ENCODE results near the gene AMPD3. TPM values are rescaled to one million over a fixed set of nuclear protein-coding genes. Genes with fewer than 3 reads are reported as not detected.

Gene AMPD3
- polyA plus RNA-seq, 1 donor from 2014 or later = not detected

GRCh38 chr11:10485646-10486045 is 30.6 kb downstream of the AMPD3 start:
- no peaks in the 10 kb centered on the region for H4K20me1 ChIP-seq (ENCODE audit: insufficient read depth)
- TF ChIP-seq EZH2 (IDR thresholded peaks at IDR 0.05; ENCODE audit: borderline replicate concordance, insufficient read depth, low read length, poor library complexity, severe bottlenecking) (no peak), SMC3 (conservative IDR thresholded peaks at IDR 0.05; ENCODE audit: poor library complexity) (no peak), MXI1 (conservative IDR thresholded peaks at IDR 0.05; ENCODE audit: poor library complexity, severe bottlenecking) (no peak), REST (IDR thresholded peaks at IDR 0.05; ENCODE audit: borderline replicate concordance) (no peak)
- H3K9me2 ChIP-seq (ENCODE audit: insufficient read depth, low read length) = no peaks in the 10 kb centered on the region
- no peak overlapping the region for H2AFZ ChIP-seq (ENCODE audit: low read depth, low read length)
- no peak overlapping the region for H3K9ac ChIP-seq (ENCODE audit: low read length)
- no peaks in the 10 kb centered on the region for H3K36me3 ChIP-seq (ENCODE audit: insufficient read depth, low read length)
- no peaks in the 10 kb centered on the region for H3K27me3 ChIP-seq (ENCODE audit: insufficient read depth, low read depth, low read length)
- no peak overlapping the region for H3K4me3 ChIP-seq (ENCODE audit: low read length)
- H3K4me2 ChIP-seq (ENCODE audit: low read length) = no peak overlapping the region
- H3K79me2 ChIP-seq (replicated peaks; ENCODE audit: insufficient read depth, low read length) = no peaks in the 10 kb centered on the region
- H3K27ac ChIP-seq (ENCODE audit: low read length) = no peak overlapping the region
- H3K9me3 ChIP-seq (ENCODE audit: low read length) = no peaks in the 10 kb centered on the region
- H3F3A ChIP-seq (ENCODE audit: insufficient read depth, low read length, poor library complexity, severe bottlenecking) = no peaks in the 10 kb centered on the region

GRCh38 chr11:10486161-10486840 is 31.2 kb downstream of the AMPD3 start:
- Histone ChIP-seq H3K9ac (ENCODE audit: low read length) (no peak overlapping the region), H3K27me3 (ENCODE audit: insufficient read depth, low read depth, low read length) (no peaks in the 10 kb centered on the region), H3K4me3 (ENCODE audit: low read length) (no peak overlapping the region), H3F3A (ENCODE audit: insufficient read depth, low read length, poor library complexity, severe bottlenecking) (no peaks in the 10 kb centered on the region), H3K36me3 (ENCODE audit: insufficient read depth, low read length) (no peaks in the 10 kb centered on the region), H4K20me1 (ENCODE audit: insufficient read depth) (no peaks in the 10 kb centered on the region), H3K27ac (ENCODE audit: low read length) (no peak overlapping the region), H3K79me2 (replicated peaks; ENCODE audit: insufficient read depth, low read length) (no peaks in the 10 kb centered on the region), H2AFZ (ENCODE audit: low read depth, low read length) (no peak overlapping the region), H3K4me2 (ENCODE audit: low read length) (no peak overlapping the region), H3K9me3 (ENCODE audit: low read length) (no peaks in the 10 kb centered on the region), H3K9me2 (ENCODE audit: insufficient read depth, low read length) (no peaks in the 10 kb centered on the region)
- TF ChIP-seq RAD21 (conservative IDR thresholded peaks at IDR 0.05) (no peak), REST (IDR thresholded peaks at IDR 0.05; ENCODE audit: borderline replicate concordance) (no peak), POLR2AphosphoS5 (IDR thresholded peaks at IDR 0.05) (no peak)

All from neural cell (in vitro differentiated cells).